Suprapubic skin (tissue), 3 donors: ENCODE data around the gene RAB17.

Experiments
- POLR2AphosphoS5 ChIP-seq, 3 donors: sonication (generic); formaldehyde crosslinking; IDR thresholded peaks; one replicate each; pipeline ENCODE4 v1.6.1; 2017; ENCODE audit warnings: antibody characterized with exemption in 3 of 3
- TF ChIP-seq, protein P1 (sequence below), 2 donors: fragments of 200-600 bp in 1 of 2; fragments of 450-650 bp in 1 of 2; sonication (generic) in 1 of 2; IDR thresholded peaks; one replicate each; pipeline ENCODE4 v1.5.1; 2016 to 2019; ENCODE audit warnings: antibody characterized with exemption in 2 of 2, mild to moderate bottlenecking in 1 of 2, moderate library complexity in 1 of 2

DNA sequence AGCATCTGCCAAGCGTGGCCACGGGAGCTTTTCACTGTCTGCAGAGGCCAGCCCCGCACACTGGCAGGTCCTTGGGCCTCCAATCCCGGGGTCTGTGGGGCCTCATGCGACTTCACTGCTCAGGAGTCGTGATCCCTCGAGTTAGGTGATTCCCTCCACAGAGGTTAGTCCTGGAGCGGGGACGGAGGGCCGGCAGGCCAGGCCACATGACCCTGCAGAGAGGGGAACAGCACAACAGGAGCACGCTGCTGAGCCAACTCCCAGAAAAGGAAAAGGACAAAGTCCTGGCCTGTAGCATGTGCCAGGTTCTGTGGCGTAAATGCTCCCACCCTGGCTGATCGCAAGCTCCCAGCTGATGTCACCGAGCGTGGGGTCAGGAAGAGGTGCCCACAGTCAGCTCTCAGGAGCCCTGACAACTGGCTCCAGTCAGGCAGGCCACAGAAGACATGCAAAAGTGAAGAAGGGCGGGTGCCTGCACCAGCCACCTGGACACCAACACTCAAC is 39.4 kb downstream of the RAB17 start:
- TF ChIP-seq, protein P1, sequence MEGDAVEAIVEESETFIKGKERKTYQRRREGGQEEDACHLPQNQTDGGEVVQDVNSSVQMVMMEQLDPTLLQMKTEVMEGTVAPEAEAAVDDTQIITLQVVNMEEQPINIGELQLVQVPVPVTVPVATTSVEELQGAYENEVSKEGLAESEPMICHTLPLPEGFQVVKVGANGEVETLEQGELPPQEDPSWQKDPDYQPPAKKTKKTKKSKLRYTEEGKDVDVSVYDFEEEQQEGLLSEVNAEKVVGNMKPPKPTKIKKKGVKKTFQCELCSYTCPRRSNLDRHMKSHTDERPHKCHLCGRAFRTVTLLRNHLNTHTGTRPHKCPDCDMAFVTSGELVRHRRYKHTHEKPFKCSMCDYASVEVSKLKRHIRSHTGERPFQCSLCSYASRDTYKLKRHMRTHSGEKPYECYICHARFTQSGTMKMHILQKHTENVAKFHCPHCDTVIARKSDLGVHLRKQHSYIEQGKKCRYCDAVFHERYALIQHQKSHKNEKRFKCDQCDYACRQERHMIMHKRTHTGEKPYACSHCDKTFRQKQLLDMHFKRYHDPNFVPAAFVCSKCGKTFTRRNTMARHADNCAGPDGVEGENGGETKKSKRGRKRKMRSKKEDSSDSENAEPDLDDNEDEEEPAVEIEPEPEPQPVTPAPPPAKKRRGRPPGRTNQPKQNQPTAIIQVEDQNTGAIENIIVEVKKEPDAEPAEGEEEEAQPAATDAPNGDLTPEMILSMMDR (IDR thresholded peaks at IDR 0.05) = no peak
- no peak for TF ChIP-seq POLR2AphosphoS5 (IDR thresholded peaks at IDR 0.05)
